ENCODE data around the gene KLK4. TPM values are rescaled to one million over a fixed set of nuclear protein-coding genes. Genes with fewer than 3 reads are reported as not detected.

KLK4 gene
- total and polyA plus RNA-seq, 9 of the 15 experiments (the other 6 are each of a cell fraction or from before 2014, with no cell fraction given) = not detected

- intact Hi-C loops (cut with micrococcal nuclease) = no loop called here
- Histone ChIP-seq H3K9me3 (replicated peaks; ENCODE audit: control insufficient read depth, insufficient read depth, low read depth, low read length) (no peaks in the 10 kb centered on the region), H4K20me1 (replicated peaks; ENCODE audit: control insufficient read depth, insufficient read depth, low read length) (no peaks in the 10 kb centered on the region), H3K27me3 (ENCODE audit: control insufficient read depth in 2 of 2, insufficient read depth in 2 of 2, low read length in 2 of 2) (peaks cover 13 to 45% of the 10 kb centered on the region in 2 experiments; a peak in 4 of 5 replicates), H3K4me3 (no peak within 1 kb of the TSS), H3K4me1 (replicated peaks in 1 of 2; ENCODE audit: control insufficient read depth in 2 of 2, insufficient read depth in 2 of 2, low read length in 2 of 2) (peaks cover 0 to 8% of the 10 kb centered on the region in 2 experiments; a peak in 2 of 5 replicates), H3K4me2 (ENCODE audit: insufficient read depth, low read length) (no peak within 1 kb of the TSS), H3K9me1 (ENCODE audit: control insufficient read depth, insufficient read depth, low read length) (no peaks in the 10 kb centered on the region), H3K79me2 (ENCODE audit: control insufficient read depth, insufficient read depth, low read length) (no peaks in the 10 kb centered on the region), H3K36me3 (ENCODE audit: control insufficient read depth, insufficient read depth, low read length) (no peaks in the 10 kb centered on the region), H2AFZ (ENCODE audit: low read depth, low read length) (no peak within 1 kb of the TSS), H3K27ac (ENCODE audit: extremely low read depth, low read depth, low read length) (no peak within 1 kb of the TSS), H3K9ac (ENCODE audit: insufficient read depth in 1 of 2, low read depth in 2 of 2, low read length in 2 of 2) (no peak within 1 kb of the TSS)
- TF ChIP-seq SIN3A (IDR thresholded peaks at IDR 0.05; ENCODE audit: borderline replicate concordance in 2 of 2, control insufficient read depth in 1 of 2, low read depth in 2 of 2, low read length in 2 of 2) = no peak
- TF ChIP-seq BCL6 (CRISPR knock-in tag; IDR thresholded peaks at IDR 0.05) = no peak
- no peak for TF ChIP-seq STAT5A (IDR thresholded peaks at IDR 0.05; ENCODE audit: borderline replicate concordance, low read length)
- TF ChIP-seq SNRNP70 (optimal IDR thresholded peaks at IDR 0.05; ENCODE audit: low read depth, low read length) = no peak
- TF ChIP-seq ILF3 (IDR thresholded peaks at IDR 0.05; ENCODE audit: borderline replicate concordance) = no peak
- TF ChIP-seq RBM22 (IDR thresholded peaks at IDR 0.05; ENCODE audit: low read depth, low read length, poor library complexity, severe bottlenecking) = no peak
- TF ChIP-seq BRCA1 (IDR thresholded peaks at IDR 0.05) = no peak
- no peak for TF ChIP-seq BRCA1 (CRISPR knock-in tag; IDR thresholded peaks at IDR 0.05)
- TF ChIP-seq MTF1 (CRISPR knock-in tag; IDR thresholded peaks at IDR 0.05; ENCODE audit: borderline replicate concordance) = no peak
- TF ChIP-seq ZBTB7A (IDR thresholded peaks at IDR 0.05; ENCODE audit: borderline replicate concordance, control insufficient read depth, low read depth, low read length) = no peak
- TF ChIP-seq DPF2 (IDR thresholded peaks at IDR 0.05) = no peak
- TF ChIP-seq ZBTB12 (CRISPR knock-in tag; IDR thresholded peaks at IDR 0.05) = no peak
- TF ChIP-seq ZNF79 (CRISPR knock-in tag; IDR thresholded peaks at IDR 0.05; ENCODE audit: low read depth) = no peak
- TF ChIP-seq ZNF124 (CRISPR knock-in tag; IDR thresholded peaks at IDR 0.05) = no peak
- ChIA-PET CTCF (ENCODE audit: low intra/inter-chr PET ratio) (no interaction called here), POLR2A (interaction anchor here (0.6 kb wide), 1 partner anchor 690 kb away, joined by 3 read pairs; no protein-coding TSS in a partner anchor)
- 0% methylated on average over 6 of the region's 7 CpGs for WGBS (ENCODE audit: insufficient coverage, low coverage, missing lambda C conversion rate)
- FAIRE-seq (no peak), ATAC-seq (no peak), DNase-seq (ENCODE audit: extremely low read depth in 1 of 4, low spot score in 3 of 4) (no peak)
- in situ Hi-C loops (cut with MboI) = no loop called here
- no TSS peak for BruUV-seq (replicated peaks)
Measured at GRCh38 chr19:50952910-50953309, 41.7 kb upstream of the KLK4 start, which contains the start of gene KLK5. Gene KLK5 (minus strand): TSS chr19:50953038. CDS start chr19:50952657, 381 bp downstream.

Measured in K562 (cell line).